MCF 10A (cell line): ENCODE results near the gene MDN1. TPM values are rescaled to one million over a fixed set of nuclear protein-coding genes. Genes with fewer than 3 reads are reported as not detected.
"Not testable (repeated sequence)": the region's sequence is repeated elsewhere in the genome, so short reads cannot be mapped to it uniquely, and the experiment has no call there.

ENCODE experiments used
- BruUV-seq: library from RNA; stranded (reverse); fragments of 400-500 nt; replicated peaks from 2 replicates; lab custom pipeline; 2021; lab: Mats Ljungman, UMichigan
- CTCF ChIA-PET: fragments of 300-600 bp; sonication (Branson Sonifier 250); formaldehyde crosslinking; extraction: SDS; loops from one replicate; lab custom pipeline; 2021; ENCODE audit warnings: antibody characterized with exemption, inconsistent platforms; lab: Yijun Ruan, JAX
- POLR2A ChIA-PET: fragments of 300-600, 350-650 bp; sonication (Branson Sonifier 250); formaldehyde crosslinking; extraction: SDS; loops from one replicate; lab custom pipeline; 2020; ENCODE audit warnings: antibody characterized with exemption, inconsistent platforms; lab: Yijun Ruan, JAX
- DNase-seq: peaks from one replicate; pipeline ENCODE4 v3.0.0-alpha.2; 2018; ENCODE audit not compliant: unreplicated experiment
- H3K27ac Mint-ChIP-seq: one replicate; pipeline ENCODE4 v1.8.0; 2022; ENCODE audit warnings: mild to moderate bottlenecking, low read depth, mixed read lengths; ENCODE audit not compliant: unreplicated experiment
- H3K27me3 Mint-ChIP-seq: one replicate; pipeline ENCODE4 v1.8.0; 2022; ENCODE audit warnings: mixed read lengths; ENCODE audit not compliant: insufficient read depth, unreplicated experiment
- H3K36me3 Mint-ChIP-seq: one replicate; pipeline ENCODE4 v1.8.0; 2022; ENCODE audit warnings: mild to moderate bottlenecking, moderate library complexity, mixed read lengths; ENCODE audit not compliant: insufficient read depth, unreplicated experiment
- H3K4me1 Mint-ChIP-seq: one replicate; pipeline ENCODE4 v1.8.0; 2022; ENCODE audit warnings: mixed read lengths; ENCODE audit not compliant: insufficient read depth, unreplicated experiment
- H3K4me3 Mint-ChIP-seq: one replicate; pipeline ENCODE4 v1.8.0; 2022; ENCODE audit warnings: mild to moderate bottlenecking, moderate library complexity, mixed read lengths; ENCODE audit not compliant: unreplicated experiment
- H3K9me3 Mint-ChIP-seq: one replicate; pipeline ENCODE4 v1.8.0; 2022; ENCODE audit warnings: mixed read lengths; ENCODE audit not compliant: unreplicated experiment
- intact Hi-C: fragments of 100-400 bp; cut with micrococcal nuclease; formaldehyde crosslinking; loops from 2 replicates; pipeline ENCODE4 v1.14.1; 2022
- total RNA-seq: library from RNA; stranded (reverse); gene quantifications from 2 replicates; pipeline ENCODE4 v1.2.3, GENCODE V29; 2022
- TF ChIP-seq, protein P1 (sequence below): fragments of 200-600 bp; IDR thresholded peaks from one replicate; pipeline ENCODE4 v1.8.0; 2022; ENCODE audit warnings: antibody characterized with exemption, mild to moderate bottlenecking; ENCODE audit not compliant: unreplicated experiment

MDN1 gene
- total RNA-seq, 1 experiment from 2014 or later = 39.2 TPM

GRCh38 chr6:89829472-89830169 is 10.0 kb upstream of the MDN1 start, which contains the start of gene CASP8AP2:
Gene CASP8AP2 (plus strand): TSS chr6:89829880.
- peak; percentile 99 for DNase-seq
- BruUV-seq = no TSS peak
- no peaks in the 10 kb centered on the region for H3K9me3 Mint-ChIP-seq
- no peaks in the 10 kb centered on the region for H3K27me3 Mint-ChIP-seq
- peak within 1 kb of the TSS; percentile 73 for H3K27ac Mint-ChIP-seq
- peaks cover 28% of the 10 kb centered on the region for H3K36me3 Mint-ChIP-seq
- peaks cover 7% of the 10 kb centered on the region for H3K4me1 Mint-ChIP-seq
- intact Hi-C loops = no loop called here
- peak within 1 kb of the TSS; percentile 100 for H3K4me3 Mint-ChIP-seq
- ChIA-PET CTCF (interaction anchor here (0.5 to 1.7 kb wide), 2 partner anchors 10 to 111 kb away, joined by 3 to 12 read pairs; partner anchors contain the start of gene MDN1), POLR2A (interaction anchor here (0.6 to 4.1 kb wide), 19 partner anchors 10 to 1418 kb away, joined by 3 to 131 read pairs (median 4); partner anchors contain the start of genes LYRM2, MAP3K7, MDN1 and PNRC1)
- TF ChIP-seq, protein P1, sequence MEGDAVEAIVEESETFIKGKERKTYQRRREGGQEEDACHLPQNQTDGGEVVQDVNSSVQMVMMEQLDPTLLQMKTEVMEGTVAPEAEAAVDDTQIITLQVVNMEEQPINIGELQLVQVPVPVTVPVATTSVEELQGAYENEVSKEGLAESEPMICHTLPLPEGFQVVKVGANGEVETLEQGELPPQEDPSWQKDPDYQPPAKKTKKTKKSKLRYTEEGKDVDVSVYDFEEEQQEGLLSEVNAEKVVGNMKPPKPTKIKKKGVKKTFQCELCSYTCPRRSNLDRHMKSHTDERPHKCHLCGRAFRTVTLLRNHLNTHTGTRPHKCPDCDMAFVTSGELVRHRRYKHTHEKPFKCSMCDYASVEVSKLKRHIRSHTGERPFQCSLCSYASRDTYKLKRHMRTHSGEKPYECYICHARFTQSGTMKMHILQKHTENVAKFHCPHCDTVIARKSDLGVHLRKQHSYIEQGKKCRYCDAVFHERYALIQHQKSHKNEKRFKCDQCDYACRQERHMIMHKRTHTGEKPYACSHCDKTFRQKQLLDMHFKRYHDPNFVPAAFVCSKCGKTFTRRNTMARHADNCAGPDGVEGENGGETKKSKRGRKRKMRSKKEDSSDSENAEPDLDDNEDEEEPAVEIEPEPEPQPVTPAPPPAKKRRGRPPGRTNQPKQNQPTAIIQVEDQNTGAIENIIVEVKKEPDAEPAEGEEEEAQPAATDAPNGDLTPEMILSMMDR = no peak

DNA sequence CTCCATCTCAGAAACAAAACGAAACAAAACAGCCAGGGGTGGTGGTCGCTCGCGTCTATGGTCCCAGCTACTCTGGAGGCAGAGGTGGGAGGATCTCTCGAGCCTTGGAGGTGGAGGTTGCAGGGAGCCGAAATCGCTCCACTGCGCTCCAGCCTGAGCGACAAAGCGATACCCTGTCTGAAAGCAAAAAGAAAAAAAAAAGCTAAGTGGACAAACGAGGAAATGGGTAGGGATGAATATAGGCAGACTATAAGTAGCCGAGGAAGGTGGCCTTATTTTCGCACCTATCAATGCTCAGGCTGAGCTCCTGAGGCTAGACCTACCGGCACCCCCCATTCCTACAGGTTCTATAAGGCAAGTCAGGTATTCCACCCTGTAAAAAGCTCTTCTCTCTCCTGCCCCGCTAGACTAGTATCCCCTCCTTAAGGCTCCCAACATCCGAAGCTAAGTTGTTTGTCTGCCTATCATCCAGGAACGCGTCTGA is 9.4 kb upstream of the MDN1 start:
- no peaks in the 10 kb centered on the region for H3K9me3 Mint-ChIP-seq
- no peaks in the 10 kb centered on the region for H3K27me3 Mint-ChIP-seq
- POLR2A ChIA-PET = interaction anchor here (0.6 to 4.1 kb wide), 17 partner anchors 9 to 1418 kb away, joined by 3 to 131 read pairs (median 4); partner anchors contain the start of genes LYRM2, MAP3K7, MDN1 and PNRC1
- intact Hi-C loops = no loop called here
- TF ChIP-seq, protein P1 = no peak
- peak overlapping the region; percentile 100 for H3K4me3 Mint-ChIP-seq
- peaks cover 7% of the 10 kb centered on the region for H3K4me1 Mint-ChIP-seq
- H3K27ac Mint-ChIP-seq = peak overlapping the region; percentile 73
- no peak for DNase-seq
- CTCF ChIA-PET = interaction anchor here (0.5 to 1.7 kb wide), 4 partner anchors 9 to 726 kb away, joined by 3 to 12 read pairs (median 4); partner anchors contain the start of gene MDN1
- peaks cover 26% of the 10 kb centered on the region for H3K36me3 Mint-ChIP-seq
- BruUV-seq = no TSS peak

DNA sequence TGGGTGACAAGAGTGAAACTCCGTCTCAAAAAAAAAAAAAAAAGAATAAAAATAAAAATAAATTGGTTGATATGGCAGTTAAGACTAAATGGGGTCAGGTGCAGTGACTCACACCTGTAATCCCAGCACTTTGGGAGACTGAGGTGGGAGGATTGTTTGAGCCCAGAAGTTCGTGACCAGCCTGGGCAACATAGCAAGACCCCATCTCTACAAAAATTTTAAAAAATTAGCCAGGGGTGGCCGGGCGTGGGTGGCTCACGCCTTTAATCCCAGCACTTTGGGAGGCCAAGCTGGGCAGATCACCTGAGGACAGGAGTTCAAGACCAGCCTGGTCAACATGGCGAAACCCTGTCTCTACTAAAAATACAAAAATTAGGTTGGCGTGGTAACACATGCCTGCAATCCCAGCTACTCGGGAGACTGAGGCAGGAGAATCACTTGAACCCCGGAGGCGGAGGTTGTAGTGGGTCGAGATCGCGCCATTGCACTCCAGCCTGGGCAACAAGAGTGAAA is 8.9 kb upstream of the MDN1 start:
- DNase-seq, H3K27me3 Mint-ChIP-seq, H3K4me1 Mint-ChIP-seq, intact Hi-C loops, H3K9me3 Mint-ChIP-seq, BruUV-seq: not testable (repeated sequence)
- peak overlapping the region; percentile 73 for H3K27ac Mint-ChIP-seq
- POLR2A ChIA-PET = interaction anchor here (1.0 to 4.1 kb wide), 12 partner anchors 9 to 759 kb away, joined by 3 to 131 read pairs (median 5); partner anchors contain the start of genes LYRM2, MAP3K7 and MDN1
- H3K4me3 Mint-ChIP-seq = peak overlapping the region; percentile 100
- CTCF ChIA-PET = interaction anchor here (0.6 to 1.7 kb wide), 3 partner anchors 9 to 726 kb away, joined by 3 to 12 read pairs (median 5); partner anchors contain the start of gene MDN1
- peaks cover 22% of the 10 kb centered on the region for H3K36me3 Mint-ChIP-seq

DNA sequence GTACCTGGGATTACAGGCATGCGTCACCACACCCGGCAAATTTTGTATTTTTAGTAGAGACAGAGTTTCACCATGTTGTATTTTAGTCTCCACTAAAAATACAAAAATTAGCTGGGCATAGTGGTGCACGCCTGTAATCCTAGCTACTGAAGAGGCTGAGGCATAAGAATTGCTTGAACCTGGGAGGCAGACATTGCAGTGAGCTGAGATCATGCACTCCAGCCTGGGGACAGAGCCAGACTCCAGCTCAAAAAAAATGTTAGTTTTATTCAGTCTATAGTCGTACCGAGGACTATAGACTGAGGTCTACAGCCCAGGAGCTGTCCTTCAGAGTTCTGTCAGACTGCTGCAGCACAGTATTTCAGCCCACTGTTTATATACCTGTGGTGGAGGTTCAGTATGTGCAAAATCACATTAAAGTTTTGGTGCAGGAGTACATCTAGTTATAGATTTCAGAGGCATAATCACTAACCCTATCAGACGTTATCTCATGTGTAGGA is 6.5 kb upstream of the MDN1 start:
- POLR2A ChIA-PET = no interaction called here
- H3K4me3 Mint-ChIP-seq = no peak overlapping the region
- H3K36me3 Mint-ChIP-seq = peaks cover 6% of the 10 kb centered on the region
- intact Hi-C loops = no loop called here
- no peak for DNase-seq
- TF ChIP-seq, protein P1 = no peak
- no peaks in the 10 kb centered on the region for H3K9me3 Mint-ChIP-seq
- BruUV-seq = no TSS peak
- CTCF ChIA-PET = interaction anchor here (0.7 to 0.8 kb wide), 4 partner anchors 32 to 395 kb away, joined by 3 read pairs; no protein-coding TSS in a partner anchor
- H3K27me3 Mint-ChIP-seq = no peaks in the 10 kb centered on the region
- peaks cover 7% of the 10 kb centered on the region for H3K4me1 Mint-ChIP-seq
- no peak overlapping the region for H3K27ac Mint-ChIP-seq
